Measurements from ENCODE around the gene ACTR3C. TPM values are rescaled to one million over a fixed set of nuclear protein-coding genes. Genes with fewer than 3 reads are reported as not detected.

Gene ACTR3C
- total RNA-seq, 2 experiments from 2014 or later = not detected

DNA sequence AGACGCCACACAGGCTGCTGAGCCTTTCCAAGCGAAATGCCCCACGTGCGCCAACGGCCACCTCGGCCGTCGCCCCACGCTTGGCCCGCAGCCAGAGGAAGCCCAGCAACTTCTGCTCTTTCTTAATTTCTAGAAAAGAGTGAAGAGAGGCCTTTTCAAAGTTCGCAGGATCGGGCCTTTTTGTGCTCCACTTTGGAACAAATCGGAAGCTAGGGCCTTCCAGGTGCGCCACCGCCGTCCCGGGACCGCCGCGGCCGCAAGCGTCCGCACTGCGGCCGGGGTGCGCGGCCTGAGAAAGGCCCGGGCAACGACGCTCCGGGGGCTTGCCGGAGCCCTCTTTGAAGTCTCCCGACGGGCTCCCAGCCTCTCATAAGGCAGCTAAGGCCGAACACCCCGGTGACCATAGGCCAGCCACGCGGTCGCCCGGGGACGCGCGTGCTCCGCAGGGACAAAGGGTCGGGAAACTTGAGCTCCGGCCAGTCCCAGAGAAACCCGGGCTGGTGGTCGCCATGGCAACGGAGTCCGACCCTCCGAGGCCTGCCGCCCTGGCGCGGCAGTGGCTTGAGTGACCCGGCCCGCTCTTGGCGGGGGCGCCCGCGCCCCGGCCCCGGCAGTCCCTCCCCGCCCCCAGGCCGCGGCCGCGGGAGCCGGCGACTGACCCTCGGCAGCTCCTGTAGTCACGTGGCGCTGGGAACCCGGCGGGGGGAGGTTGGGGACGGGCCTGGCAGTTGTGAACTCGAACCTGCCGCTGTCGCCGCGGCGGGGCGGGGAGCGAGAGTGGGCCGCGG lies 44.9 kb upstream of the ACTR3C start, which contains the start of gene REPIN1:
REPIN1 (plus strand) TSS at position 727 of the 788 bp plus-strand sequence. CDS start 890 bp downstream, outside the sequence.
- H3K79me2 ChIP-seq (ENCODE audit: insufficient read depth, low read depth, low read length) = no peaks in the 10 kb centered on the region
- no peaks in the 10 kb centered on the region for H3K9me3 ChIP-seq (ENCODE audit: low read length)
- peak within 1 kb of the TSS; percentile 99 for H3K4me2 ChIP-seq (ENCODE audit: low read length)
- intact Hi-C loops (cut with micrococcal nuclease; ENCODE audit: unreplicated experiment) = loop anchor here (2.0 to 10.0 kb wide), 3 partner anchors 39 to 1656 kb away; no protein-coding TSS in a partner anchor
- DNase-seq (ENCODE audit: low spot score) = peak; percentile 80
- peak within 1 kb of the TSS; percentile 79 for H2AFZ ChIP-seq (ENCODE audit: low read length)
- TF ChIP-seq, protein P1, sequence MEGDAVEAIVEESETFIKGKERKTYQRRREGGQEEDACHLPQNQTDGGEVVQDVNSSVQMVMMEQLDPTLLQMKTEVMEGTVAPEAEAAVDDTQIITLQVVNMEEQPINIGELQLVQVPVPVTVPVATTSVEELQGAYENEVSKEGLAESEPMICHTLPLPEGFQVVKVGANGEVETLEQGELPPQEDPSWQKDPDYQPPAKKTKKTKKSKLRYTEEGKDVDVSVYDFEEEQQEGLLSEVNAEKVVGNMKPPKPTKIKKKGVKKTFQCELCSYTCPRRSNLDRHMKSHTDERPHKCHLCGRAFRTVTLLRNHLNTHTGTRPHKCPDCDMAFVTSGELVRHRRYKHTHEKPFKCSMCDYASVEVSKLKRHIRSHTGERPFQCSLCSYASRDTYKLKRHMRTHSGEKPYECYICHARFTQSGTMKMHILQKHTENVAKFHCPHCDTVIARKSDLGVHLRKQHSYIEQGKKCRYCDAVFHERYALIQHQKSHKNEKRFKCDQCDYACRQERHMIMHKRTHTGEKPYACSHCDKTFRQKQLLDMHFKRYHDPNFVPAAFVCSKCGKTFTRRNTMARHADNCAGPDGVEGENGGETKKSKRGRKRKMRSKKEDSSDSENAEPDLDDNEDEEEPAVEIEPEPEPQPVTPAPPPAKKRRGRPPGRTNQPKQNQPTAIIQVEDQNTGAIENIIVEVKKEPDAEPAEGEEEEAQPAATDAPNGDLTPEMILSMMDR (conservative IDR thresholded peaks at IDR 0.05; ENCODE audit: low read length) = no peak
- TF ChIP-seq EZH2phosphoT487 (IDR thresholded peaks at IDR 0.05; ENCODE audit: borderline replicate concordance, low read depth, low read length) = no peak
- no TSS peak for BruUV-seq (replicated peaks)
- H3K27ac ChIP-seq (ENCODE audit: low read depth, low read length, poor library complexity, severe bottlenecking) = peak within 1 kb of the TSS; percentile 39
- POLR2A ChIA-PET = interaction anchor here (0.8 to 3.2 kb wide), 3 partner anchors 9 to 974 kb away, joined by 4 to 20 read pairs (median 14); a partner anchor contains a TSS
- H4K20me1 ChIP-seq (ENCODE audit: insufficient read depth, low read length) = no peaks in the 10 kb centered on the region
- H3K9me2 ChIP-seq (ENCODE audit: insufficient read depth, low read length) = no peaks in the 10 kb centered on the region
- H3K4me1 ChIP-seq (ENCODE audit: insufficient read depth, low read length, poor library complexity, severe bottlenecking) = peaks cover 68% of the 10 kb centered on the region
- CTCF ChIA-PET (ENCODE audit: unreplicated experiment) = interaction anchor here (0.8 kb wide), 1 partner anchor 10 kb away, joined by 3 read pairs; no protein-coding TSS in a partner anchor
- H3K36me3 ChIP-seq (ENCODE audit: insufficient read depth, low read length) = no peaks in the 10 kb centered on the region
- H3K4me3 ChIP-seq (ENCODE audit: low read depth, low read length, poor library complexity, severe bottlenecking) = peak within 1 kb of the TSS; percentile 87

DNA sequence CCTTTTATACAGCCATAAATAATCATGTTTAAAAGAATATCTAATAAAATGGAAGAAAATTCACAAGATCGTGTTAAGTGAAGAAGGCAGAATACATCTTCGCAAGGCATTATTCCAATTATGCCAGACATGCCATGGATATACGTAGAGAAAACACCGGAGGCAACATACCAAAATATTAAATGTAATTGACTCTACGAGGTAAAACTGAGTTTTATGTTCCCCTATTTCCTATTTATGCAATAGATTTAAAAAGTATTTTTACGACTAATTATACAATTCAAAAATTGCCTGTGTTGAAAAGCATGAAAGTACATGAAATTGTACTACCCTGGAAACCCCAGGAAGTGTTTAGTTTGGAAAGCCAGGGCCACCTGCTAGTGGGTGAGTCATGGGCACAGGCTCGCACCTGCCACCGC lies 44.3 kb upstream of the ACTR3C start:
- no peak for DNase-seq (ENCODE audit: low spot score)
- H3K9me3 ChIP-seq (ENCODE audit: low read length) = no peaks in the 10 kb centered on the region
- no peaks in the 10 kb centered on the region for H4K20me1 ChIP-seq (ENCODE audit: insufficient read depth, low read length)
- H3K27ac ChIP-seq (ENCODE audit: low read depth, low read length, poor library complexity, severe bottlenecking) = peak overlapping the region; percentile 39
- H3K4me1 ChIP-seq (ENCODE audit: insufficient read depth, low read length, poor library complexity, severe bottlenecking) = peaks cover 64% of the 10 kb centered on the region
- ChIA-PET POLR2A (interaction anchor here (0.8 to 3.2 kb wide), 5 partner anchors 10 to 975 kb away, joined by 3 to 20 read pairs (median 11); a partner anchor contains a TSS), CTCF (ENCODE audit: unreplicated experiment) (no interaction called here)
- peak overlapping the region; percentile 87 for H3K4me3 ChIP-seq (ENCODE audit: low read depth, low read length, poor library complexity, severe bottlenecking)
- H3K79me2 ChIP-seq (ENCODE audit: insufficient read depth, low read depth, low read length) = no peaks in the 10 kb centered on the region
- H3K36me3 ChIP-seq (ENCODE audit: insufficient read depth, low read length) = no peaks in the 10 kb centered on the region
- intact Hi-C loops (cut with micrococcal nuclease; ENCODE audit: unreplicated experiment) = loop anchor here (2.0 to 10.0 kb wide), 3 partner anchors 39 to 1655 kb away; no protein-coding TSS in a partner anchor
- peak overlapping the region; percentile 79 for H2AFZ ChIP-seq (ENCODE audit: low read length)
- peak overlapping the region; percentile 99 for H3K4me2 ChIP-seq (ENCODE audit: low read length)
- BruUV-seq (replicated peaks) = no TSS peak
- H3K9me2 ChIP-seq (ENCODE audit: insufficient read depth, low read length) = no peaks in the 10 kb centered on the region
- TF ChIP-seq, protein P1 (conservative IDR thresholded peaks at IDR 0.05; ENCODE audit: low read length) = no peak
- no peak for TF ChIP-seq EZH2phosphoT487 (IDR thresholded peaks at IDR 0.05; ENCODE audit: borderline replicate concordance, low read depth, low read length)
